BLaER1 (cell line): Measurements from ENCODE around the gene CACUL1.
"Not testable (repeated sequence)": the region's sequence is repeated elsewhere in the genome, so short reads cannot be mapped to it uniquely, and the experiment has no call there.

Experiments
- H3K27ac ChIP-seq: shearing (Covaris generic); formaldehyde crosslinking; 2 replicates; pipeline ENCODE4 v1.8.1; 2022
- H3K27me3 ChIP-seq: shearing (Covaris generic); formaldehyde crosslinking; 2 replicates; pipeline ENCODE4 v1.8.1; 2022
- H3K36me3 ChIP-seq: shearing (Covaris generic); formaldehyde crosslinking; 2 replicates; pipeline ENCODE4 v1.8.1; 2022
- H3K4me1 ChIP-seq: shearing (Covaris generic); formaldehyde crosslinking; 2 replicates; pipeline ENCODE4 v1.8.1; 2022
- H3K4me2 ChIP-seq: shearing (Covaris generic); formaldehyde crosslinking; 2 replicates; pipeline ENCODE4 v1.8.1; 2022
- H3K4me3 ChIP-seq: shearing (Covaris generic); formaldehyde crosslinking; 2 replicates; pipeline ENCODE4 v1.8.1; 2022
- H3K9ac ChIP-seq: shearing (Covaris generic); formaldehyde crosslinking; 2 replicates; pipeline ENCODE4 v1.8.1; 2022
- H3K9me3 ChIP-seq: shearing (Covaris generic); formaldehyde crosslinking; 2 replicates; pipeline ENCODE4 v1.8.1; 2022
- H4K20me1 ChIP-seq: shearing (Covaris generic); formaldehyde crosslinking; 2 replicates; pipeline ENCODE4 v1.8.1; 2022
- Cebpa-rat ChIP-seq: shearing (Covaris generic); IDR thresholded peaks from 2 replicates; pipeline ENCODE4 v1.8.1; 2022

CACUL1 gene

GRCh38 chr10:118694848-118695247 is 59.9 kb downstream of the CACUL1 start:
- no peak overlapping the region for H3K4me2 ChIP-seq
- H3K9me3 ChIP-seq, result no peaks in the 10 kb centered on the region
- H3K27me3 ChIP-seq, result no peaks in the 10 kb centered on the region
- peaks cover 57% of the 10 kb centered on the region for H3K36me3 ChIP-seq
- no peaks in the 10 kb centered on the region; the same call in 1 of the 2 replicates for H4K20me1 ChIP-seq
- TF ChIP-seq Cebpa-rat, result no peak
- no peak overlapping the region for H3K27ac ChIP-seq
- H3K9ac ChIP-seq, result no peak overlapping the region
- peaks cover 22% of the 10 kb centered on the region for H3K4me1 ChIP-seq
- H3K4me3 ChIP-seq, result no peak overlapping the region

GRCh38 chr10:118692872-118693271 is 61.9 kb downstream of the CACUL1 start:
- no peaks in the 10 kb centered on the region; the same call in 1 of the 2 replicates for H4K20me1 ChIP-seq
- H3K9me3 ChIP-seq, result no peaks in the 10 kb centered on the region
- H3K27me3 ChIP-seq, result no peaks in the 10 kb centered on the region
- H3K4me3 ChIP-seq, result no peak overlapping the region
- H3K36me3 ChIP-seq, result peaks cover 72% of the 10 kb centered on the region
- H3K27ac ChIP-seq, result no peak overlapping the region
- H3K4me2 ChIP-seq, result no peak overlapping the region
- no peak overlapping the region for H3K9ac ChIP-seq
- peaks cover 5% of the 10 kb centered on the region; the same call in 1 of the 2 replicates for H3K4me1 ChIP-seq
- no peak for TF ChIP-seq Cebpa-rat

- H3K4me1 ChIP-seq, result peaks cover 5% of the 10 kb centered on the region; the same call in 1 of the 2 replicates
- H3K9me3 ChIP-seq, result no peaks in the 10 kb centered on the region
- H4K20me1 ChIP-seq, result no peaks in the 10 kb centered on the region; the same call in 1 of the 2 replicates
- no peak overlapping the region for H3K27ac ChIP-seq
- TF ChIP-seq Cebpa-rat, result no peak
- no peak overlapping the region for H3K9ac ChIP-seq
- no peak overlapping the region for H3K4me3 ChIP-seq
- peaks cover 90% of the 10 kb centered on the region for H3K36me3 ChIP-seq
- no peak overlapping the region for H3K4me2 ChIP-seq
- H3K27me3 ChIP-seq, result no peaks in the 10 kb centered on the region
Observed at GRCh38 chr10:118689070-118689858, 65.5 kb downstream of the CACUL1 start.

- Histone ChIP-seq H3K4me1 (no peaks in the 10 kb centered on the region), H3K36me3 (peaks cover 92% of the 10 kb centered on the region), H3K9ac (no peak overlapping the region), H3K4me2 (no peak overlapping the region), H3K27ac (no peak overlapping the region), H3K27me3 (no peaks in the 10 kb centered on the region), H4K20me1 (no peaks in the 10 kb centered on the region), H3K4me3 (no peak overlapping the region), H3K9me3 (no peaks in the 10 kb centered on the region)
- TF ChIP-seq Cebpa-rat, result no peak
Observed at GRCh38 chr10:118687472-118687871, 67.3 kb downstream of the CACUL1 start.

GRCh38 chr10:118682533-118682932 is 72.2 kb downstream of the CACUL1 start:
- no peak overlapping the region for H3K4me3 ChIP-seq
- peaks cover 79% of the 10 kb centered on the region for H3K36me3 ChIP-seq
- H3K4me1 ChIP-seq, result no peaks in the 10 kb centered on the region
- H3K9ac ChIP-seq, result no peak overlapping the region
- no peak overlapping the region for H3K27ac ChIP-seq
- H3K9me3 ChIP-seq, result no peaks in the 10 kb centered on the region
- H3K27me3 ChIP-seq, result no peaks in the 10 kb centered on the region
- no peak overlapping the region for H3K4me2 ChIP-seq
- no peak for TF ChIP-seq Cebpa-rat
- no peaks in the 10 kb centered on the region for H4K20me1 ChIP-seq

GRCh38 chr10:118680197-118680596 is 74.6 kb downstream of the CACUL1 start:
- Histone ChIP-seq H3K36me3 (peaks cover 62% of the 10 kb centered on the region), H4K20me1 (no peaks in the 10 kb centered on the region), H3K9me3 (no peaks in the 10 kb centered on the region), H3K4me2 (no peak overlapping the region), H3K4me1 (no peaks in the 10 kb centered on the region), H3K27me3 (no peaks in the 10 kb centered on the region), H3K4me3 (no peak overlapping the region), H3K27ac (no peak overlapping the region), H3K9ac (no peak overlapping the region)
- TF ChIP-seq Cebpa-rat, result no peak

GRCh38 chr10:118674226-118674919 is 80.4 kb downstream of the CACUL1 start:
- Histone ChIP-seq H3K4me2 (no peak overlapping the region), H3K4me3 (no peak overlapping the region), H3K36me3 (peaks cover 21% of the 10 kb centered on the region), H3K9ac (no peak overlapping the region), H4K20me1 (no peaks in the 10 kb centered on the region), H3K27ac (no peak overlapping the region), H3K4me1 (peaks cover 14% of the 10 kb centered on the region), H3K9me3 (no peaks in the 10 kb centered on the region), H3K27me3 (no peaks in the 10 kb centered on the region)
- TF ChIP-seq Cebpa-rat, result no peak

- no peaks in the 10 kb centered on the region for H3K9me3 ChIP-seq
- H3K4me2 ChIP-seq, result no peak overlapping the region
Observed at GRCh38 chr10:118672766-118673715, 81.7 kb downstream of the CACUL1 start.

GRCh38 chr10:118672153-118672552 is 82.6 kb downstream of the CACUL1 start:
- Histone ChIP-seq H3K9ac (no peak overlapping the region), H3K4me3 (no peak overlapping the region), H4K20me1 (no peaks in the 10 kb centered on the region), H3K36me3 (peaks cover 15% of the 10 kb centered on the region), H3K4me1 (peaks cover 25% of the 10 kb centered on the region), H3K27me3 (no peaks in the 10 kb centered on the region), H3K4me2 (no peak overlapping the region), H3K27ac (no peak overlapping the region), H3K9me3 (no peaks in the 10 kb centered on the region)
- TF ChIP-seq Cebpa-rat, result no peak

More at GRCh38 chr10:118672766-118673715, 81.7 kb downstream of the CACUL1 start:
- no peak for TF ChIP-seq Cebpa-rat
- no peaks in the 10 kb centered on the region for H3K27me3 ChIP-seq
- no peaks in the 10 kb centered on the region for H4K20me1 ChIP-seq
- no peak overlapping the region for H3K9ac ChIP-seq
- no peak overlapping the region for H3K27ac ChIP-seq
- H3K36me3 ChIP-seq, result peaks cover 15% of the 10 kb centered on the region
- H3K4me3 ChIP-seq, result no peak overlapping the region
- H3K4me1 ChIP-seq, result peaks cover 25% of the 10 kb centered on the region

GRCh38 chr10:118671221-118671620 is 83.5 kb downstream of the CACUL1 start:
- Histone ChIP-seq H3K4me1 (peaks cover 25% of the 10 kb centered on the region), H3K36me3 (peaks cover 15% of the 10 kb centered on the region)
- not testable (repeated sequence) for H3K9ac ChIP-seq, H3K9me3 ChIP-seq, H3K4me2 ChIP-seq, H3K4me3 ChIP-seq, H4K20me1 ChIP-seq, H3K27me3 ChIP-seq, H3K27ac ChIP-seq
